Mesenchymal stem cell (in vitro differentiated cells and primary cell): ENCODE results near the gene EML6.

Experiments
- DNase-seq: peaks from one replicate; pipeline ENCODE4 v3.0.0-alpha.2; 2013
- H2AFZ ChIP-seq: one replicate; pipeline ENCODE4 v1.6.1; 2013; ENCODE audit warnings: low read depth, mild to moderate bottlenecking, control low read depth, inconsistent platforms, low read length, moderate library complexity
- H2AK5ac ChIP-seq: 2 replicates; pipeline ENCODE4 v1.6.1; 2013; ENCODE audit warnings: low read length, moderate library complexity, mild to moderate bottlenecking, inconsistent platforms; ENCODE audit not compliant: severe bottlenecking
- H2BK120ac ChIP-seq: one replicate; pipeline ENCODE4 v1.6.1; 2013; ENCODE audit warnings: low read depth, mild to moderate bottlenecking, inconsistent platforms, low read length, moderate library complexity
- H2BK12ac ChIP-seq, 2 experiments: one replicate each; pipeline ENCODE4 v1.6.1; 2013; ENCODE audit warnings: inconsistent platforms in 2 of 2, low read length in 2 of 2, mild to moderate bottlenecking in 2 of 2, moderate library complexity in 2 of 2, control low read depth in 1 of 2
- H2BK15ac ChIP-seq: one replicate; pipeline ENCODE4 v1.6.1; 2013; ENCODE audit warnings: mild to moderate bottlenecking, low read depth, inconsistent platforms; ENCODE audit not compliant: poor library complexity, severe bottlenecking
- H2BK5ac ChIP-seq: 2 replicates; pipeline ENCODE4 v1.6.1; 2013; ENCODE audit warnings: low read depth, mild to moderate bottlenecking, low read length, control low read depth, inconsistent platforms; ENCODE audit not compliant: poor library complexity, severe bottlenecking
- H3K14ac ChIP-seq, 2 experiments: one replicate each; pipeline ENCODE4 v1.6.1; 2013; ENCODE audit warnings: inconsistent platforms in 2 of 2, low read length in 2 of 2, control low read depth in 1 of 2, mild to moderate bottlenecking in 1 of 2, moderate library complexity in 1 of 2
- H3K18ac ChIP-seq, 2 experiments: one replicate each; pipeline ENCODE4 v1.6.1; 2013; ENCODE audit warnings: inconsistent platforms in 2 of 2, low read length in 2 of 2, control low read depth in 1 of 2, low read depth in 1 of 2, mild to moderate bottlenecking in 1 of 2
- H3K23ac ChIP-seq, 2 experiments: one replicate each; pipeline ENCODE4 v1.6.1; 2013; ENCODE audit warnings: inconsistent platforms in 2 of 2, low read length in 2 of 2, mild to moderate bottlenecking in 2 of 2, moderate library complexity in 2 of 2, control low read depth in 1 of 2
- H3K27ac ChIP-seq: 2 replicates; pipeline ENCODE4 v1.5.1; 2013; ENCODE audit warnings: mild to moderate bottlenecking, moderate library complexity, low read length, control low read depth, inconsistent platforms; ENCODE audit not compliant: poor library complexity, severe bottlenecking
- H3K27me3 ChIP-seq, 2 experiments: 2 replicates each; pipeline versions ENCODE4 v1.6.1 to v1.7.0; 2013; ENCODE audit warnings: low read length in 2 of 2, mild to moderate bottlenecking in 2 of 2, moderate library complexity in 2 of 2, control low read depth in 1 of 2, inconsistent platforms in 1 of 2; ENCODE audit not compliant: control insufficient read depth in 1 of 2, insufficient read depth in 1 of 2
- H3K36me3 ChIP-seq, 2 experiments: 2 replicates each; pipeline versions ENCODE4 v1.6.1 to v1.7.0; 2013; ENCODE audit warnings: low read length in 2 of 2, control low read depth in 1 of 2, inconsistent platforms in 1 of 2, low read depth in 1 of 2, mild to moderate bottlenecking in 1 of 2; ENCODE audit not compliant: insufficient read depth in 2 of 2, control insufficient read depth in 1 of 2
- H3K4ac ChIP-seq, 2 experiments: one replicate each; pipeline ENCODE4 v1.6.1; 2013; ENCODE audit warnings: inconsistent platforms in 2 of 2, low read length in 2 of 2, mild to moderate bottlenecking in 2 of 2, moderate library complexity in 2 of 2, control low read depth in 1 of 2, low read depth in 1 of 2
- H3K4me1 ChIP-seq: 2 replicates; pipeline ENCODE4 v1.6.1; 2013; ENCODE audit warnings: low read depth, low read length, control low read depth; ENCODE audit not compliant: control insufficient read depth, insufficient read depth
- H3K4me2 ChIP-seq: 2 replicates; pipeline ENCODE4 v1.6.1; 2013; ENCODE audit warnings: low read length, mild to moderate bottlenecking, inconsistent platforms; ENCODE audit not compliant: poor library complexity, severe bottlenecking
- H3K4me3 ChIP-seq, 2 experiments: 2 replicates each; pipeline versions ENCODE4 v1.5.1 to v1.7.0; 2013; ENCODE audit warnings: low read length in 2 of 2, mild to moderate bottlenecking in 2 of 2, control low read depth in 1 of 2, low read depth in 1 of 2; ENCODE audit not compliant: insufficient read depth in 1 of 2
- H3K79me1 ChIP-seq: replicated peaks from 2 replicates; pipeline ENCODE4 v1.6.1; 2013; ENCODE audit warnings: mild to moderate bottlenecking, control low read depth, low read length, inconsistent platforms; ENCODE audit not compliant: poor library complexity, severe bottlenecking
- H3K9ac ChIP-seq: 2 replicates; pipeline ENCODE4 v1.7.0; 2013; ENCODE audit warnings: mild to moderate bottlenecking, low read length, moderate library complexity
- H3K9me3 ChIP-seq: 2 replicates; pipeline ENCODE4 v1.7.0; 2013; ENCODE audit warnings: mild to moderate bottlenecking, low read length; ENCODE audit not compliant: control insufficient read depth
- H4K8ac ChIP-seq: one replicate; pipeline ENCODE4 v1.6.1; 2013; ENCODE audit warnings: inconsistent platforms, mild to moderate bottlenecking, low read length, moderate library complexity
- H4K91ac ChIP-seq: one replicate; pipeline ENCODE4 v1.6.1; 2013; ENCODE audit warnings: mild to moderate bottlenecking, low read length, inconsistent platforms
- WGBS: methylation state at CpG from one replicate; pipeline ENCODE4 v1.1.7; 2013; ENCODE audit warnings: mixed read lengths; 5-methylcytosine and 5-hydroxymethylcytosine counted together

EML6 gene

DNA sequence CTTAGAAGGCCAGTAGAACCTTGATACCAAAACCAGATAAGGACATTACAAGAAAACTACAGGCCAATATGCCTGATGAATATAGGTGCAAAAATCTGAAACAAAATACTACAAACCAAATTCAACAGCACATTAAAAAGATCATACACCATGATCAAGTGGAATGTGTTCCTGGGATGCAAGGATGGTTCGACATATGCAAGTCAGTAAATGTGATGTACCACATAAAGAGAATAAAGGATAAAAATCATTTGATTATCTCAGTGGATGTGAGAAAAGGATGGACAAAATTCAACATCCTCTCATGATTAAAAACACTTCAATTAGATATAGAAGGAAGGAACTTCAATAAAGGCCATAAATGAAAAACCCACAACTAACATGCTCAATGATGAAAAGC is 197.2 kb downstream of the EML6 start:
- H3K23ac ChIP-seq, result no peak overlapping the region
- no peak overlapping the region for H2AFZ ChIP-seq
- no peak overlapping the region for H2BK5ac ChIP-seq
- no peak overlapping the region for H2BK120ac ChIP-seq
- no CpG with 5 or more reads among the region's 1 CpG for WGBS
- H3K18ac ChIP-seq, result no peak overlapping the region
- H3K4me1 ChIP-seq, result no peaks in the 10 kb centered on the region
- H2AK5ac ChIP-seq, result no peak overlapping the region
- no peaks in the 10 kb centered on the region for H3K79me1 ChIP-seq
- no peak overlapping the region for H3K4ac ChIP-seq
- H3K9me3 ChIP-seq, result peaks cover 9% of the 10 kb centered on the region
- no peak overlapping the region for H3K14ac ChIP-seq
- no peak overlapping the region for H4K91ac ChIP-seq
- no peaks in the 10 kb centered on the region for H3K36me3 ChIP-seq
- H2BK15ac ChIP-seq, result no peak overlapping the region
- DNase-seq, result no peak
- no peak overlapping the region for H4K8ac ChIP-seq
- peaks cover 0 to 2% of the 10 kb centered on the region in 2 experiments for H3K27me3 ChIP-seq
- H3K4me3 ChIP-seq, result no peak overlapping the region
- no peak overlapping the region for H3K4me2 ChIP-seq
- H3K9ac ChIP-seq, result no peak overlapping the region
- no peak overlapping the region for H3K27ac ChIP-seq
- H2BK12ac ChIP-seq, result no peak overlapping the region

DNA sequence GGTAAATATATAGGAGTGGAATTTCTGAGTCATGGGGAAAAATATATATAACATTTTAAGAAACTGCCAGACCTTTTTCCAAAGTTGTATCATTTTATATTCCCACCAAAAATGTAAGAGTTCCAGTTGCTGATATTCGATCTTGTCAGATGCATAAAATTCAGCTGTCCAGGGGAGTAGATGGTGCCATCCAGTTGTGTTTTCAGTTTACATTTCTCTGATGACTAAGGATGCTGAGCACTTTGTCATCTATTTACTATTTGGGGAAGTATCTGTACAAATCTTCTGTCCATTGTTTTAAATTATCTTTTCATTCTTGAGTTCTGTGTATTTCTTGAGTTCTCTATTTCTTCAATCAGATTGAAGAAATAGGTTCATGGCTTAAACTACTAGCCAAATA is 200.7 kb downstream of the EML6 start:
- Histone ChIP-seq H2AK5ac (no peak overlapping the region), H3K9me3 (peaks cover 9% of the 10 kb centered on the region), H3K14ac (no peak overlapping the region), H2BK12ac (no peak overlapping the region), H3K4me2 (no peak overlapping the region), H3K79me1 (no peaks in the 10 kb centered on the region), H2BK120ac (no peak overlapping the region), H3K18ac (no peak overlapping the region), H3K9ac (no peak overlapping the region), H3K27ac (no peak overlapping the region), H2BK15ac (no peak overlapping the region), H3K23ac (no peak overlapping the region), H2BK5ac (no peak overlapping the region), H4K91ac (no peak overlapping the region), H3K4ac (no peak overlapping the region), H4K8ac (no peak overlapping the region), H3K4me3 (no peak overlapping the region), H3K36me3 (no peaks in the 10 kb centered on the region), H2AFZ (no peak overlapping the region), H3K27me3 (peaks cover 0 to 3% of the 10 kb centered on the region in 2 experiments), H3K4me1 (no peaks in the 10 kb centered on the region)
- DNase-seq, result no peak
- WGBS, result 91% methylated on average over 1 of the region's 1 CpG

DNA sequence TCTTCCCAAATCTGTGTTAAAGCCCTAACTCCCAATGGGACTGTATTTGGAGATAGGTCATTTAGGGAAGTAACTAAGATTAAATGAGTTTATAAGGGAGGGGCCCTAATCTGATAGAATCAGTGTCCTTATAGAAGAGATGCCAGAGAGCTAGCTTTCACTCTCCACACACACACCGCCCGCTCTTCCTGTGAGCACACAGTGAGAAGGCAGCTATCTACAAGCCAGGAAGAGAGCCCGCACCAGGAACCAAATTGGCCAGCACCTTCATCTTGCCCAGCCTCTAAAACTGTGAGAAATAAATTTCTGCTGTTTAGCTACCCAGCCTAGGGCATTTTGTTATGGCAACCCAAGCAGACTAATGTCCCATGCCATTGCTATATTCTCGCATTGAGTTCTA is 201.6 kb downstream of the EML6 start:
- Histone ChIP-seq H3K4me3 (no peak overlapping the region), H2BK120ac (no peak overlapping the region), H2BK15ac (no peak overlapping the region), H3K79me1 (no peaks in the 10 kb centered on the region), H4K8ac (no peak overlapping the region), H3K9me3 (peaks cover 9% of the 10 kb centered on the region), H2BK12ac (no peak overlapping the region), H3K36me3 (no peaks in the 10 kb centered on the region), H2BK5ac (no peak overlapping the region), H2AFZ (no peak overlapping the region), H4K91ac (no peak overlapping the region), H3K9ac (no peak overlapping the region), H3K4me1 (no peaks in the 10 kb centered on the region), H3K27me3 (peaks cover 0 to 3% of the 10 kb centered on the region in 2 experiments), H3K27ac (no peak overlapping the region), H3K14ac (no peak overlapping the region), H3K23ac (no peak overlapping the region), H2AK5ac (no peak overlapping the region), H3K18ac (no peak overlapping the region), H3K4me2 (no peak overlapping the region), H3K4ac (no peak overlapping the region)
- 98% methylated on average over 4 of the region's 4 CpGs for WGBS
- DNase-seq, result no peak

DNA sequence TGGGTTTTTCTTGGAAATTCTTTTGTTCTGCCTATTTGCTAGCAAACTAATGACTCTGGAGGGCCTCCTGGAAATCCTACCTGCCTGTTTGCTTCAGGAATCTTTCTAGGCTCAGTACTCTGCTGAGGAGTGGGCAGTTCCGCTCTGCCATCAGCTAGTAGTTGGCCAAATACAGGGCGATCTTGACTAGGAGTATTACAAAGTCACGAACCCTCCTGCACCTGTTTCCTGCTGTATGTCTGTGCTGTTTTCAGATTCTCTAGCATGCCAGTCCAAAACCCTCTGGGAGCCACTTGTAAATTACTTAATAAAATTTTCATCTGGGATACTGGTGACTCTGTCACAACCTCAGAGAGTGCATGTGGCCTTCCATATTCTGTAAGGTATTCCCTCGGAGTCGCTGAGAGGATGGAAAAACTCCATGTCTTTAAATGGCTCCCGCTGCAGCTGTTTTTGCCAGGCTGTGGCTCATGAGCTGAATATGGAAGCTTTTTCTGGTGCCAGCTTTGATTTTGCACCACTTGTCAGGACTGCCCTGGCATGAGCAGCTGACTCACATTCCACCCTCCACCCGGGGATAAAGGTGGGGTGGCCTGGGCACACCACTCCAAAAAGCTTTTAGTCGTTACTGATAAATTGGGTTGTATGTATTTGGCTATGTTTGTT is 203.8 kb downstream of the EML6 start:
- no peak overlapping the region for H4K8ac ChIP-seq
- no peak overlapping the region for H3K4me2 ChIP-seq
- no peaks in the 10 kb centered on the region for H3K79me1 ChIP-seq
- H3K4ac ChIP-seq, result no peak overlapping the region
- no peak overlapping the region for H2BK120ac ChIP-seq
- no peak overlapping the region for H2BK12ac ChIP-seq
- H2BK5ac ChIP-seq, result no peak overlapping the region
- peaks cover 0 to 3% of the 10 kb centered on the region in 2 experiments for H3K27me3 ChIP-seq
- no peak overlapping the region for H3K23ac ChIP-seq
- WGBS, result 84% methylated on average over 8 of the region's 8 CpGs
- H3K18ac ChIP-seq, result no peak overlapping the region
- H3K27ac ChIP-seq, result no peak overlapping the region
- H3K14ac ChIP-seq, result no peak overlapping the region
- H3K4me3 ChIP-seq, result no peak overlapping the region
- no peak for DNase-seq
- no peaks in the 10 kb centered on the region for H3K36me3 ChIP-seq
- H2AFZ ChIP-seq, result no peak overlapping the region
- no peak overlapping the region for H2AK5ac ChIP-seq
- H3K9ac ChIP-seq, result no peak overlapping the region
- no peaks in the 10 kb centered on the region for H3K9me3 ChIP-seq
- H3K4me1 ChIP-seq, result no peaks in the 10 kb centered on the region
- no peak overlapping the region for H4K91ac ChIP-seq
- no peak overlapping the region for H2BK15ac ChIP-seq
